ENCODE results near the gene NDUFA3.

- no peak for TF ChIP-seq CTCF (IDR thresholded peaks at IDR 0.05 in 4 of 5, conservative IDR thresholded peaks at IDR 0.05 in 1 of 5)
- TF ChIP-seq POLR2A (IDR thresholded peaks at IDR 0.05) = no peak
Observed at GRCh38 chr19:54081032-54081431, 21.6 kb upstream of the NDUFA3 start, which contains the start of gene TARM1.
